T-helper 2 cell (primary cell): ENCODE data around the gene ZSCAN10.

Source experiments
- DNase-seq, 5 experiments: peaks; one replicate each; pipeline versions ENCODE4 v3.0.0 to v3.0.0-alpha.2; 2012 to 2022

The ZSCAN10 gene

DNA sequence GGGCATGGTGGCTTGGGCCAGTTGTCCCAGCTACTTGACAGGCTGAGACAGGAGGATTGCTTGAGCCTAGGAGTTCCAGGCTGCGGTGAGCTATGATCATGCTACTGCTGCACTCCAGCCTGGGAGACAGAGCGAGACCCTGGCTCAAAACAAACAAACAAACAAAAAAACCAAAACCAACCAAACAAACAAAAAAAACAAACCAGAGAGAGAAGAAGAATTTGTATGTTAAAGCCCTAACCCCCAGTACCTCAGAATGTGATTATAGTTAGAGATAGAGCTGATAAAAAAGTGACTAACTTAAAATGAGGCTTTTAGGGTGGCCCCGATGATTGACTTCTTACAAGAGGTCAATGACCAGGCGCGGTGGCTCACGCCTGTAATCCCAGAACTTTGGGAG, 54.4 kb downstream of the ZSCAN10 start:
- DNase-seq = no peak

DNA sequence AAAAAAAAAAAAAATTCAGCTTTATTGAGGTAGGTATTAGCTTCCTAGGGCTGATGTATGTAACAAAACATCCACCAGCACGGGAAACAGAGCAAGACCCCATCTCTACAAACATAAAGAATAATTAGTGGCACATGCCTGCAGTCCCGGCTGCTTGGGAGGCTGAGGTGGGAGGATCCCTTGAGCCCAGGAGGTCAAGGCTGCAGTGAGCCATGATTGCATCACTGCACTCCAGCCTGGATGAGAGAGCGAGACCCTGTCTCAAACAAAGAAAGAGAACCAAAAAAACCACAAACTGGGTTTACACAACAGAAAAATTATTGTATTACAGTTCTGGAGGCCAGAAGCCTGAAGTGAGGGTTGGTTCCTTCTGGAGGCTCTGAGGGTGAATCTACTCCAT, 56.7 kb downstream of the ZSCAN10 start:
- no peak for DNase-seq

DNA sequence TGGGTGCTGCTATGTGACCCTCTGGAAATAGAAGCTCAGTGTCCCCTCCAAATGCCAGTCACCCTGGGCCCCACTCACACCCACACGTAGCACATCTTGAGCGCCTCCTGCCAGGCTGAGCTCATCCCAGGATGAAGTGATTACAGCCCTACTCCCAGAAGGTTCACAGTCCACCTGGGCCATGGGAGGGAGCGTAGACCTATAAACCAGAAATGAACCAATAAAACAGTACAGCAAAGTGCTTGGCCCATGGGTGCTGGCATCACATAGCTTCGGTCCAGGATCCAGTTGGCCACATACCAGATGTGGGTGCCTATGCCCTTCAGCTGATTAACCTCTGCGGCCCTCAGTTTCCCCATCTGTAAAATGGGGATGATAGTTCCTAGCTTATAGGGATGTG, 60.2 kb downstream of the ZSCAN10 start:
- DNase-seq = no peak
